Stomach (tissue), 9 donors: ENCODE measurements around the gene SLC7A9. TPM values are rescaled to one million over a fixed set of nuclear protein-coding genes. Genes with fewer than 3 reads are reported as not detected.
"Not testable (repeated sequence)": the region's sequence is repeated elsewhere in the genome, so short reads cannot be mapped to it uniquely, and the experiment has no call there.

ENCODE experiments used
- DNase-seq, 2 donors: peaks; one replicate each; pipeline versions ENCODE4 v3.0.0 to v3.0.0-alpha.2; 2013 to 2019
- H3K27ac ChIP-seq, 5 donors: fragments of 200-600 bp in 4 of 5; sonication (generic) in 4 of 5; one replicate each; pipeline ENCODE4 v1.5.1; 2013 to 2019; ENCODE audit warnings: mild to moderate bottlenecking in 1 of 5, moderate library complexity in 1 of 5
- H3K27me3 ChIP-seq, 3 donors: fragments of 200-600 bp; sonication (generic); one replicate each; pipeline ENCODE4 v1.5.1; 2017 to 2019; ENCODE audit warnings: mixed run types in 1 of 3
- H3K36me3 ChIP-seq, 4 donors: fragments of 200-600 bp; sonication (generic); 1 replicate in 3 of 4; 2 replicates in 1 of 4; pipeline ENCODE4 v1.5.1; 2016 to 2019
- H3K4me1 ChIP-seq, 4 donors: fragments of 200-600 bp; sonication (generic); one replicate each; pipeline ENCODE4 v1.5.1; 2016 to 2019
- H3K4me3 ChIP-seq, 4 donors: fragments of 200-600 bp; sonication (generic) in 3 of 4; one replicate each; pipeline ENCODE4 v1.5.1; 2016 to 2019; ENCODE audit warnings: mild to moderate bottlenecking in 1 of 4
- H3K9me3 ChIP-seq, 4 donors: fragments of 200-600 bp; sonication (generic); one replicate each; pipeline ENCODE4 v1.5.1; 2016 to 2019
- CTCF ChIP-seq, 7 experiments: fragments of 450-650 bp in 4 of 7; fragments of 200-600 bp in 3 of 7; sonication (generic) in 3 of 7; IDR thresholded peaks; one replicate each; pipeline ENCODE4 v1.5.1; 2016 to 2019; ENCODE audit warnings: antibody characterized with exemption in 7 of 7, control low read depth in 2 of 7, mild to moderate bottlenecking in 1 of 7
- EP300 ChIP-seq: sonication (generic); formaldehyde crosslinking; IDR thresholded peaks from one replicate; pipeline ENCODE4 v1.6.1; 2017; ENCODE audit warnings: antibody characterized with exemption
- POLR2A ChIP-seq, 4 donors: fragments of 450-650 bp; IDR thresholded peaks; one replicate each; pipeline ENCODE4 v1.6.1; 2016; ENCODE audit warnings: antibody characterized with exemption in 4 of 4, control low read depth in 2 of 4, mild to moderate bottlenecking in 1 of 4, moderate library complexity in 1 of 4
- POLR2AphosphoS5 ChIP-seq, 3 donors: sonication (generic); formaldehyde crosslinking; IDR thresholded peaks; one replicate each; pipeline ENCODE4 v1.6.1; 2016; ENCODE audit warnings: antibody characterized with exemption in 3 of 3
- WGBS, 5 donors: extraction: QIAGEN DNeasy Blood & Tissue Kit in 3 of 5; methylation state at CpG; one replicate each; pipeline versions ENCODE4 v1.1.5 to v1.1.7; 2013 to 2018; 5-methylcytosine and 5-hydroxymethylcytosine counted together
- intact Hi-C: fragments of 100-400 bp; cut with DNase I; formaldehyde crosslinking; loops from one replicate; pipeline ENCODE4 v1.15.1; 2023; ENCODE audit warnings: low total_unique reads
- polyA plus RNA-seq, 3 donors: library from polyadenylated mRNA; stranded (reverse); fragments of 200-250 nt; gene quantifications; one replicate each; pipeline ENCODE4 v1.2.3, GENCODE V29; 2013
- small RNA-seq, 4 donors: library from RNA; depleted of rRNA; stranded (forward); fragments of <200 nt; gene quantifications; one replicate each; pipeline ENCODE3, GENCODE V24; 2016
- total RNA-seq, 5 donors: library from RNA; depleted of rRNA; stranded (reverse); fragments of >200 nt; gene quantifications; one replicate each; pipeline versions ENCODE4 v1.1.0 to v1.2.3, GENCODE V29; 2014 to 2016
- donor health status: healthy with polysubstance abuse.
- donor health status: Bipolar disorder and iron deficiency.
- donor health status: healthy.

SLC7A9 gene
- total and polyA plus RNA-seq, 8 donors: 0.58 to 2.4 TPM; not detected in 6

DNA sequence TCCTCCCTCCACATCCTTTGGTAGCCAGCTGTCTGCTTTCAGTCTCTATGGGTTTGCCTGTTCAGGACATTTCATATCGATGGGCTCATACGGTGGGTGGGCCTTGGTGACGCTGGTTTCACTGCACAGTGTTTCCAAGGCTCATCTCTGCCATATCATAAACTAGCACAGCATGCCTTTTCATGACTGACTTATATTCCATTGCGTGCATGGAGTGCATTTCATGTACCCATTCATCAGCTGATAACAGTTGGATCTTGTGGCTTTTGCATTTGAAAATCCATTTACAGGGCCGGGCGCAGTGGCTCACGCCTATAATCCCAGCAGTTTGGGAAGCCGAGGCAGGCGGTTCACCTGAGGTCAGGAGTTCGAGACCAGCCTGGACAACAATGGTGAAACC is 80.1 kb downstream of the SLC7A9 start:
- Histone ChIP-seq H3K36me3 (no peaks in the 10 kb centered on the region), H3K4me1 (no peaks in the 10 kb centered on the region), H3K27ac (no peak overlapping the region), H3K4me3 (no peak overlapping the region), H3K9me3 (no peaks in the 10 kb centered on the region), H3K27me3 (no peaks in the 10 kb centered on the region)
- 94 to 97% (median 96%) methylated on average over 10 of the region's 10 CpGs for WGBS, 5 donors
- TF ChIP-seq POLR2A (IDR thresholded peaks at IDR 0.05): no peak
- no peak for TF ChIP-seq EP300
- no peak for TF ChIP-seq CTCF (IDR thresholded peaks at IDR 0.05)
- TF ChIP-seq POLR2AphosphoS5 (IDR thresholded peaks at IDR 0.05): no peak
- no peak for DNase-seq
- intact Hi-C loops: no loop called here

- H3K27ac ChIP-seq, H3K36me3 ChIP-seq, DNase-seq, H3K27me3 ChIP-seq, intact Hi-C loops, H3K4me1 ChIP-seq, H3K4me3 ChIP-seq, H3K9me3 ChIP-seq: not testable (repeated sequence)
- 94 to 98% (median 94%) methylated on average over 5 of the region's 5 CpGs for whole genome bisulfite sequencing, 5 donors
These were observed 81.7 kb downstream of the SLC7A9 start for GRCh38 chr19:32787895-32788294.

- H3K9me3 ChIP-seq, H3K4me1 ChIP-seq, H3K4me3 ChIP-seq, H3K27me3 ChIP-seq, H3K36me3 ChIP-seq, H3K27ac ChIP-seq, intact Hi-C loops: not testable (repeated sequence)
- WGBS, 5 donors: 36 to 65% (median 53%) methylated on average over 2 to 12 of the region's 12 CpGs
- peak in 1 of 2 donors; percentile 7 for DNase-seq
These were observed 82.3 kb downstream of the SLC7A9 start for GRCh38 chr19:32787161-32787813.

DNA sequence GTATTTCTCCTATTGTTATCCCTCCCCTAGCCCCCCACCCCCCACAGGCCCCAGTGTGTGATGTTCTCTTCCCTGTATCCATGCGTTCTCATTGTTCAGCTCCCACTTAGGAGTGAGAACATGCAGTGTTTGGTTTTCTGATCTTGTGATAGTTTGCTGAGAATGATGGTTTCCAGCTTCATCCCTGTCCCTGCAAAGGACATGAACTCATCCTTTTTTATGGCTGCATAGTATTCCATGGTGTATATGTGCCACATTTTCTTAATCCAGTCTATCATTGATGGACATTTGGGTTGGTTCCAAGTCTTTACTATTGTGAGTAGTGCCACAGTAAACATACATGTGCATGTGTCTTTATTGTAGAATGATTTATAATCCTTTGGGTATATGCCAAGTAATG is 87.5 kb downstream of the SLC7A9 start:
- H3K27ac ChIP-seq, H3K4me3 ChIP-seq, H3K27me3 ChIP-seq, H3K36me3 ChIP-seq, DNase-seq, intact Hi-C loops, H3K4me1 ChIP-seq: not testable (repeated sequence)
- WGBS, 5 donors: 94 to 100% (median 94%) methylated on average over 1 of the region's 1 CpG
- H3K9me3 ChIP-seq: peaks cover 0 to 15% (median 4%) of the 10 kb centered on the region in 4 donors

DNA sequence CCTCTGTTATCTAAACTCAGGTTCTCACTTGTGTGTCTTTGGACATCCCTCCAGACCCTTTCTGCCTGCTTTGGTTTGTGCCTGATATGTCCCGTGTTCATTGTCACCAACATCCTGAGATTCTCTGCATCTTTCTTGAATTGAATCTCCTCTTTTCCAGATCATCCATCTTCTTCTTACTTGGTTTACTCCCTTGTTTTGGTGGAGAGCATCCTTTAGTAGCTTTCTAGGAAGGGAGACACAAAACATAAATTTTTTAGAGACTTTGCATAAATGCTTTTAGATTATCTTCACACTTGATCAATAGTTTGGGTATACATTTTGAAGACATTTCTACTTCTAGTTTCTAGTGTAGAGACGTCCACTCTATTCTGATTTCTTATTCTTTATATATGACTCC is 88.3 kb downstream of the SLC7A9 start:
- 91 to 98% (median 94%) methylated on average over 2 of the region's 2 CpGs for WGBS, 5 donors

More for the DNA sequence above, 88.3 kb downstream of the SLC7A9 start:
- Histone ChIP-seq H3K27me3 (no peaks in the 10 kb centered on the region), H3K9me3 (peaks cover 0 to 15% (median 4%) of the 10 kb centered on the region in 4 donors), H3K4me3 (no peak overlapping the region), H3K4me1 (no peaks in the 10 kb centered on the region), H3K36me3 (no peaks in the 10 kb centered on the region), H3K27ac (no peak overlapping the region)
- TF ChIP-seq CTCF (IDR thresholded peaks at IDR 0.05) (no peak), POLR2A (IDR thresholded peaks at IDR 0.05) (no peak), POLR2AphosphoS5 (IDR thresholded peaks at IDR 0.05) (no peak), EP300 (no peak)
- intact Hi-C loops: no loop called here
- DNase-seq: no peak

Small RNAs within 50 kb of the gene (small RNA-seq; reads per million reads assigned to genes)
- gene RN7SKP22: 0 reads per million in 4 donors

Other genes with a start within 250 kb of the SLC7A9 start
- gene ANKRD27, start 194.6 kb downstream of the SLC7A9 start, total RNA-seq: 10 to 100 TPM; 19.8 to 61.7 (median 33.3) TPM
- 10 to 100 TPM in 2 of 3 donors, 1 to 10 TPM in 1; 8.8 to 14.1 (median 10.5) TPM for gene ANKRD27, start 194.6 kb downstream of the SLC7A9 start, polyA plus RNA-seq
- 1 to 10 TPM in 1 of 5 donors, under 1 TPM in 1, not detected in 3; 0.73 to 1.2 TPM for gene RGS9BP, start 193.9 kb downstream of the SLC7A9 start, total RNA-seq
- gene RGS9BP, start 193.9 kb downstream of the SLC7A9 start, polyA plus RNA-seq: under 1 TPM; 0.15 to 0.19 (median 0.18) TPM
- gene NUDT19, start 177.9 kb downstream of the SLC7A9 start, total RNA-seq: 10 to 100 TPM in 2 of 5 donors, 1 to 10 TPM in 2, not detected in 1; 2.0 to 19.2 (median 9.3) TPM
- 1 to 10 TPM; 6.9 to 8.8 (median 7.8) TPM for gene NUDT19, start 177.9 kb downstream of the SLC7A9 start, polyA plus RNA-seq
- gene TDRD12, start 150.0 kb downstream of the SLC7A9 start, total RNA-seq: under 1 TPM in 1 of 5 donors, not detected in 4; 0.73 TPM
- gene TDRD12, start 150.0 kb downstream of the SLC7A9 start, polyA plus RNA-seq: under 1 TPM in 1 of 3 donors, not detected in 2; 0.03 TPM
- gene CEP89, start 102.2 kb upstream of the SLC7A9 start, total RNA-seq: 10 to 100 TPM in 2 of 5 donors, 1 to 10 TPM in 3; 3.1 to 15.1 (median 9.3) TPM
- 1 to 10 TPM; 5.7 to 7.3 (median 6.4) TPM for gene CEP89, start 102.2 kb upstream of the SLC7A9 start, polyA plus RNA-seq
- gene FAAP24, start 102.5 kb upstream of the SLC7A9 start, total RNA-seq: 1 to 10 TPM in 1 of 5 donors, not detected in 4; 2.4 TPM
- gene FAAP24, start 102.5 kb upstream of the SLC7A9 start, polyA plus RNA-seq: 1 to 10 TPM in 2 of 3 donors, under 1 TPM in 1; 0.92 to 1.9 (median 1.6) TPM
- gene RHPN2, start 195.1 kb upstream of the SLC7A9 start, total RNA-seq: 10 to 100 TPM; 13.3 to 73.5 (median 37.1) TPM
- 10 to 100 TPM in 2 of 3 donors, 1 to 10 TPM in 1; 2.4 to 62.6 (median 17.1) TPM for gene RHPN2, start 195.1 kb upstream of the SLC7A9 start, polyA plus RNA-seq
- 10 to 100 TPM in 2 of 5 donors, 1 to 10 TPM in 3; 1.2 to 31.5 (median 9.5) TPM for gene GPATCH1, start 211.4 kb upstream of the SLC7A9 start, total RNA-seq
- 1 to 10 TPM; 2.2 to 5.8 (median 5.4) TPM for gene GPATCH1, start 211.4 kb upstream of the SLC7A9 start, polyA plus RNA-seq